HG03457 (cell line): Measurements from ENCODE around the gene SMIM17.

Experiments
- ATAC-seq: cut with Tn5 transposase; IDR thresholded peaks from one replicate; pipeline ENCODE4 v1.9.1; 2021; ENCODE audit warnings: moderate number of reproducible peaks; ENCODE audit not compliant: unreplicated experiment

SMIM17 gene

DNA sequence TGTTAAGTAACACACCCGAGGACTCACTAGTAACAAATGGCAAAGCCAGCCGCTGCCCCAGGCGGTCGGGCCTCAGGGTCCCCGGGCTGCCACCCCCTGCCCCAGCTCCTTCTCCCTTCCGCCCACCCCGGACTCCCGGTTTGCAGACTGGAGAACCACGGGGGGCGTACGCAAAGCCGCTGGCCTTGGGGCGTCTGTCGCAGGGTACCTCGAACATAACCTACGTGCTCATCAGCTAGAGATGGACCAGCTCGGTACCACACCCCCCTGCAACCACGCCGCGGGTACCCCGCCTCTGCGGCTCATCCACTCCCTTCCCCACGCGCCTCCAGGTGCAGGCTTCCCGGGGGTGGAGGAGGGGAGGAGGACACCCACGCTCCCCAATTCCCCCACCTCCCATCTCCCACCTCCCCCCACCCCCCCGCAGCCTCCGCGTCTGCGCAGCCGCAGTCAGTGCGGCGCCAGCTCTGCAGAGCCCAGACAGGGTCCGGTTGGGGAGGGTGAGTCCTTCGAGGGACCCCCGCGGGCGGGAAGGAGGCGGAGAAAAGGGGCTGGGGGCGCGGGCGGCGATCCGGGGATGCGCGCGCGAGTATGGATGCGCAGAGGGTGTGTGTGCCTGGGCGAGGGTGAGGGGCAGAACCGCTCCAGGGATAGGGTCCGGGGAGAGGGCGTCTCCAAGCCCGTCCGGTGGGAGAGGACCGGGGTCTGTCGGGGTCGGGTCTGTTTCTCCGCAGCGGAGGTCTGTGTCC, at the start of gene SMIM17:
Gene SMIM17, plus strand, starts transcription at position 449 of the 749 bp plus-strand sequence. CDS start 2,509 bp downstream, outside the sequence.
- no peak for ATAC-seq

DNA sequence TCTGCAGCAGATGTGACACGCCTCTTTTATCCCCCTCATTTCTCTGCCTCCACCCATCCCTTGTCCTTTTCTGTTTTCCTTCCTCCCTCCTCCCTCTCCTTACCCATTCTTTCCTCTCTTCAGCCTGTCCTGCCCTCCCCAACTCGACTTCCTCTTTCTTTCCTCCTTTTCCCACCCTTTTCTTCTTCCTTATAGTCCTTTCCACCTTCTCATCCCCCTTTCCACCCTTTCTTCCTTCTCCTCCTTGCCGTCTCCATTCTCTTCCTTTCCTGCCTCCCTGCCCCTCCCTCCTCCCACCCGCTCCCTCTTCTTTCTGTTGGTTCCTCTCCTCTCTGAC, 48.5 kb upstream of the SMIM17 start:
- ATAC-seq = no peak

DNA sequence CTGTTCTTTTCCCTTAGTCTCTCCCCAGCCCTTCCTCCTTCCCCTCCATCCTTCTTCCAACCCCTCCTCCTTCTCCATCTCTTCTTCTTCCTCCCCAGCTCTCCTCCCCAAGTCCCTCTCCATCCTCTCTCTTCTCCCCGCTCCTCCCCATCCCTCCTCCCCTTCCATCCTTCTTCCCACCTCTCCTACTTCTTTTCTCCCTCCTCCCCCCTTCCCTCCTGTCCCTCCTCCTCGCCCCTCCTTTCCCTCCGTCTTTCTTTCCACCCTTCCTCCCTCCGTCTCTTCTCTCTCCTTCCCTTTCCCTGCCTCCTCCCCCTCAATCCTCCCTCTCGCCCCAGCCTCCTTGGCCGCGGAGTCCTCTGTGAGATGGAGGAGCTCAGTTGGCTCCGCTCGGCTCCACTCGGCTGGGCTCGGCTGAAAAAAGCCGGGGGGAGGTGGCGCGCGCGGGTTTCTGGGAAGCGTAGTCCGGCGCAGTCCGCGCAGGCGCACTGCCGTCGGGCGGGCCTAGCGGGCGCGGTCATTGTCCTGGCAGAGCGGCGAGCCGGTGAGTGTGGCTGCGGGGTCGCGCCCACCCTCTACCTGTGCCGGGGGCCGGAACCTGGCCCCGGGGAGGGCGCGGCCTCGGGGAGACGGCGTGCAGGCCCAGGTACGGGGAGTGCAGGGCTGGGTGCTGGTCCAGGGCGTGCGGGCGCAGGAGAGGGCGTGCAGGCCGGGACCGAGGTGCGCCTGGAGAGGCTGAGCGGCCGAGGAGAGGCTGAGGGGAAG, 48.0 kb upstream of the SMIM17 start, which contains the start of gene ZNF71:
Gene ZNF71, plus strand, starts transcription at position 520 of the 765 bp plus-strand sequence. CDS start 6,257 bp downstream, outside the sequence.
- peak; percentile 88 for ATAC-seq

DNA sequence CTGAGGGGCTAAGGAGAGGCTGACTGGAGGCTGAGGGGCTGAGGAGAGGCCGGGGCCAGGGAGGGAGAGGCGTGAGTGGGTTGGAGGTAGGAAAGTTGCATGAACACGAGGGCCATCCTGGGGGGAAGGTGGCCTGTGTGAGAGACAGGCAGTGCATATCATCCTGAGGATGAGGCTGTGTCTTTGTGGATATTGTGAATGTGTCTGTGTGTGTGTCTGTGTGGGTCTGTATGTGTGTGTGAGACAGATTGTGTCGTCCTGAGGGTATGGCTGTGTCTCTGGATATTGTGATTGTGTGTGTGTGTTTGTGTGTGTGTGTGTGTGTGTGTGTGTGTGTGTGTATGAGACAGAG, 47.4 kb upstream of the SMIM17 start:
- ATAC-seq = no peak

DNA sequence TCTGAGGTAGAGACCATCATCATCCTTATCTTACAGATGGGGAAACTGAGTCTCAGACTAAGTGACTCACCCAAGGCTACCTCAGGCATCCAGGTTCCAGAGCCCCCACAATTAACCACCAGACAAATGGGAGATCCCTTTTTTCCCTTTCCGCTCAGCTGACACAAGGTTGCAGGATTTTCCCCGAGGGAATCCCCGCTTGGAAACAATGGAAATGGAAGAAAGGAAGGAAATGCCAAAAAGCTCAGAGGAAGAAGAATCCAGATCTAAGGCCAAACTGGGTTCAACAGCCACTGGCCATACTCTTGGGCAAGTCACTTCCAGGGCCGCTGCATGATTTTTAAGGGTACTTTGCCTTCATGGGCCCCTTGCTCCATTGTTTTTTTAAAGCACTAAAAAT, 46.3 kb upstream of the SMIM17 start:
- no peak for ATAC-seq

DNA sequence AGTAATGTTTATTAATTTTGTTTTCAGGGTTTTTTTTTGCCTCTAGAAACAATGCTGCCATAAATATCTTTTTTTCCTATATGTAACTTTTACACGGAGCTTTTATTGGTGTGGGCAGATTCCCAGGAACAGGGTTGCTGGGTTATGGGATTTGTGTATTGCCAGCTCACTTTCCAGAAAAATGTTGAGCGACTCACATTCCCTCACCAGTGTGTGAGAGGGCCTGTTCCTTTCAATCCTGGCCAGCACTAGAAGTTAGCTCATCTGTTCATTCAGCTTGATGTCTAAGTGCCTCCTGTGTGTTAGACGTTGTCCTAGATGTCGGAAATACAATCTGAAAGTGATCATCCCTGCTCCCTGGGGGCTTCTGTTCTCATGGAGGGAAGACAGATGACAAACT, 45.3 kb upstream of the SMIM17 start:
- ATAC-seq = no peak

DNA sequence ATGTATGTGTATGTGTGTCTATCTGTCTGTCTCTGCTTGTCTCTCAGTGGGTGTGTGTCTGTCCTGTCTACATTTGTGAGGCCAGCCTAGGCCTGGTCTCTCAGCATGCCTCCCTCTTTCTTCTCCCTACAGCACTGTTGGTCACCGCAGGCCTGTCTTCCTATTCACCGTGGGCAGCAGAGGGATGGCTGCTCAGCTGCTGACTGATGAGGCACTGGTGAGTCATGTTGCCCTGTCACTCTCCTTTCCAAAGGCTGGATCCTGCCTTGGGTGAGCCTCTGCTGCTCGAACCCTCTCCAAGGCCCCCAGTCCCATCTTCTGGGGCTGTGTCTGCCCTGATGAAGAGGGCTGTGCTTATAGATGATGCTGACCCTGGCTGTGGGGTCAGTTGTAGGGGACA, 41.6 kb upstream of the SMIM17 start:
- no peak for ATAC-seq

DNA sequence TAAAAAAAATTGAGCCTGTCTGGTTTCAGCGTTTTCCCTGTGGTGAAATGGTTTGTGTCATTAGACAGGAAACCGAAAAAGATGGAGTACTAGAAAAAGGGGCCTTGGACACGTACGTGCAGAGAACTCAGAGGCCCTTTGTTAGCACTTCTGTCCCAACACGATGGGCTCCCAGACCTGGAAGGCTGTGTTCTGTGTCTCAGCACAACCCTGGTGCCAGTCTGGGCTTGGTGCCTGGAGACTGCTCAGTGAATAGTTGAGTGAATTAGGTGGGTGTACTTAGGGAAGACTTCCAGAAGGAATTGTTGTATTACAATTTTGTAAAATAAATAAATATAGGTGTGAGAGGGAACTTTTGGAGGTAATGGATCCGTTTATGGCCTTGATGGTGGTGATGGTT, 39.1 kb upstream of the SMIM17 start:
- no peak for ATAC-seq

DNA sequence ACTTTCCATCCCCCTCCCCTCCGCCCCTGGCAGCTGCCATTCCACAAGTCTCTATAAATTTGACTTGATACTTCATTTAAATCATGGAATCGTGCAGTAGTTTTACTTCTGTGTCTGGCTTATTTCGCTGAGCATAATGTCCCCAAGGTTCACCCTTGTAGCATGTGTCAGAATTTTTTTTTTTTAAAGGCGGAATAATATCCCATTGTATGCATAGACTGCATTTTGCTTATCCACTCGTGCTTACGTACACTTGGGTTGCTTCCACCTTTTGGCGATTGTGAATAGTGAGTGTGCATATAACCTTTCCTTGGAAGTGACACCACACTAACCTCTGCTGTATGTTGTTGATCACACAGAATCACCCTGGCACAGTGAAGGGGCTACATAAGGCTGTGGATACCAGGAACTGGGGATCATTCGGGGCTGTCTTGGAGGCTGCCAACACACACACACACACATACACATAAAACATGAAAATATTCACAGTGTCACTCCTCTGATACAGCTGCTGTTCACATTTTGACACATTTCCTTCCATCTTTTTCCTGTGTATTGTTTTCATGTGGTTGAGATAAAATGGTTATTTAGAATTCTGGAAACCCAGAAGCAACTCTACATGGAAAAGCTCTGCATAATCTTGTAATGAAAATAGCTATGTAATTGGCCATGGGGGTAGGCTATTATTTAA, 34.5 kb upstream of the SMIM17 start:
- no peak for ATAC-seq

DNA sequence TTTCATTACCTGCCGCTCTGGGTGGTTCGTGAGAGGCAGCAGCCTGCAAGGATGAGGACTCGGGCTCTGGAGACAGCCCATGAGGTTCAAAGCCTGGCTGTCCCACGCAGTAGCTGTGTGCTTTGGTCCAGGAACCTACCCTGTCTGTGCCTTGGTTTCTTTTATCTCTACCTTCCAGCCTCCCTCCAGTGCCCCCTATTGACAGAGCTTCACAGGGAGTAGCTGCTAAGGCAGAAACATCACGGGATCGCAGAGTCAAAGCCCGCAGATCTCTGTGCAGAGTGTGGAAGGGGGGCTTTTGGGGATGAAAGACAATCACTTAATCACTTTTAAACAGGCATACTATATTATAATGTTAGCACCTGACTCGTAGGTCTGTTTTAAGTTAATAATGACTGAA, 31.7 kb upstream of the SMIM17 start:
- ATAC-seq = no peak

DNA sequence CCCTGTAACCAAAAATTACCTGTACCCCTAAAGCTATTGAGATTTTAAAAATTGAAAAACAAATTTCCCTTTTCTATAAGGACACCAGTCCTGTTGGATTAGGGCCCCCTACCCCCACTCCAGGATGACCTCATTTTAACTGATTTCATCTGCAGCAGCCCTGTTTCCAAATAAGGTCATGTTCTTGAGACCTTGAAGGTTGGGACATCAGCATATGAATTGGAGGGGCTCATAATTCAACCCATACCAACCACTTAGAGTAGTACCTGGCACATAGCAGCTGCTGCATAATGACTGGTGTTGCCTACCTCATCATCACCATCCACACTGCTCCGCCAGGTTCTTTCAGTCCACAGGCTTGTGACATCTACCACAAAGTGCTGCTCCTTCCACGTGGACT, 30.2 kb upstream of the SMIM17 start:
- ATAC-seq = no peak

DNA sequence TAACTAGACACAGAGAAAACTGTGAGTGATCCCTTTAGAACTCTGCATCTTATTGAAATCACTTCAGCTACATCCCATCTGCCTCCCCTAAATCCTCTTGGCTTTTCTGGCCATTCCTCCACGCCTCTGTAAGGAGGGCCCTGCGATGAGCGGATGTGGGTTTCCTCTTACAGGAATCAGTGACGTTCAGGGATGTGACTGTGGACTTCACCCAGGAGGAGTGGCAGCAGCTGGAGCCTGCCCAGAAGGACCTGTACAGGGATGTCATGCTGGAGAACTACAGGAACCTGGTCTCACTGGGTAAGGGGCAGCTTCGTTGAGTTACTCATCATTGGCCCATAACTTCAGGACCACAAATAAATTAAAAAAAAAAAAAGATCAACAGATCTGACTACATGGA, 29.3 kb upstream of the SMIM17 start:
- ATAC-seq = no peak

DNA sequence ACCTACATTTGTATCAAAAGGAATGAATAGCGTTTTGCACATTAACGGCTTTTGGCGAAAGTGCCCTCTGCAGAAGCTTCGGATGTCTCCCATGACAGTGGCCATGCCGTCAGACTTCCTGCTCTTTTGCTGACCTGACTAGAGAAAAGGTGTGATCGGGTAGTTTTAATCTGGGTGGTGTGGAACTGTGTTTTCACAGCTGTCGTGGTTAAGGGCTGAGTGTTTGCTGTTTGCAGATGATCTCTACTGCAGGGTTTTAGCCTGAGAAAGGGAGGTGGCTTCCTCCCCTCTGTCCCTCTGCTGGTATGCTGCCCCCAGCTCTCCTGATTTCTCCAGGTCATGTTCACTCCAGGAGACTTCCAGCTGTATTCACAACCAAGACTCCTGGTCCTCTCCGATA, 25.4 kb upstream of the SMIM17 start:
- no peak for ATAC-seq

DNA sequence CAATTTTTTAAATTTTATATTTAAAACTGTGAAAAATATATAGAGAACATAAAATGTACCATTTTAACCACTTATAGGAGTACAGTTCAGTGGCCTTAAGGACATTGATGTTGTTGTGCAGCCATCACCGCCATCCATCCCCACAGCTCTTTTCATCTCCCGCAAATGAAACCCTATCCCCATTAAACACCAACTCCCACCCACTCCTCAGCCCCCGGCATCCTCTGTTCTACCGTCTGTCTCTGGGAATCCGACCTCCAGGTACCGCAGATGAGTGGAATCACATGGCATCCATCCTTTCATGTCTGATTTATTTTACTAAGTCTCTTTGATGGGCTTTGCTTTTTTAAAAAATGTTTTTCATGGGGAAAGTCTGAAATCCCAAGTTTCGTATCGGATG, 23.8 kb upstream of the SMIM17 start:
- no peak for ATAC-seq

DNA sequence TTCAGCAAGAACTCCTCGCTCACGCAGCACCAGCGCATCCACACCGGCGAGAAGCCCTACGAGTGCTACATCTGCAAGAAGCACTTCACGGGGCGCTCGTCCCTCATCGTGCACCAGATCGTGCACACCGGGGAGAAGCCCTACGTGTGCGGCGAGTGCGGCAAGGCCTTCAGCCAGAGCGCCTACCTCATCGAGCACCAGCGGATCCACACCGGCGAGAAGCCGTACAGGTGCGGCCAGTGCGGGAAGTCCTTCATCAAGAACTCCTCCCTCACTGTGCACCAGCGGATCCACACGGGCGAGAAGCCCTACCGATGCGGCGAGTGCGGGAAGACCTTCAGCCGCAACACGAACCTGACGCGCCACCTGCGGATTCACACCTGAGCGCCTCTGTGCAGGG, 20.6 kb upstream of the SMIM17 start:
- no peak for ATAC-seq

DNA sequence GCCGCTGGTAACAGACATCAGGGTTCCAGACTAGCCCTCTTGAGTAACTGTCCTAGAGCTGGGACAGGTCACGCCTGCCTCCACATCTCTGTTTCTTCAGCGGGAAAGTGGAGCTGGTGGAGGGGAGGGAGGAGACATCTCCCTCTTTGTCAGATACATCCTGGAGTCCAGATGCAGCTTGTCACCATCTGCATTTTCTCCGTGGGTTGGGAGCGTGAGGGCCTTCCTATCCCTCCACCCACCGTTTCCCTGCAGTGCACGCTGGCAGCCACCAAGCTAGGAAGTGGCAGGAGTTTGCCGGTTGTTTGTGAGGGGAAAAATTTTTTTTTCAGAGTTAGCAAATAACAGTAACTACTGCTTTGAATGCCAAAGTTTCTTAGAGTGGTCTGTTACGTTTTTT, 20.0 kb upstream of the SMIM17 start:
- no peak for ATAC-seq

DNA sequence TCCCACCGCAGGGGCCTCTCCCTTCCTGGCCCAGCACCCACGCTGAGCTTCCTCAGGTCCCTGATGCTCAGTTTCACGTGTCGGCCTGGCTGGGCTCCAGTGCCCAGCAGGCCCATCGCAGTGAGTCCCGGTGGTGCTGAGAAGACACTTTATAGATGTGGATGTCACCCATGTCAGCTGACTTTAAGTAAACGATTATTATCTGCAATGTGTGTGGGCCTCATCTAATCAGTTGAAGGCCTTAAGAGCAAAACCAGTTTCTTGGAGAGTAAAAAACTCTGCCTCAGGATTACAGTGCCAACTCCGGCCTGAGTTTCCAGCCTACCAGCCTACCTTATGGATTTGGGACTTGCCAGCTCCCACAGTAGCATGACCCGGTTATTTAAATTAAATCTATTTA, 17.3 kb upstream of the SMIM17 start:
- ATAC-seq = no peak

DNA sequence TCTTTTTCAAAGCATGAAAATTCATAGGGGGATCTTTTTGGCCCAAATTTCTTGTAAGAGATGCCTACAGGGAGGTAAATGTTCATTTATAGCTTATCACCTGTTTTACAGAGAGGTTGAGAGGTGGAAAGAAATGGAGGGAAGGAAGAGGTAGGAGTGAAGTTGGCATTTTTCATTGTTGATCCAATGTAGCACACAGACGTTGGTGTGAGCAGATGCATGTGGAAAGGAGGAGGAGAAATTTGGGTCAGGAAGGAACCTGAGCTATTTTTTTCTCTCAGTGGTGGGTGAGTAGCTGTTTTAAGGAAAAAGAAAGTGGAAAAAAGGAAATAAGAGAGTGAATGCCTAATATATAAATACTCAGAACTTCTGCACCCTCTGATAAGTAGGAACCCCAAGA, 9.9 kb upstream of the SMIM17 start:
- no peak for ATAC-seq

DNA sequence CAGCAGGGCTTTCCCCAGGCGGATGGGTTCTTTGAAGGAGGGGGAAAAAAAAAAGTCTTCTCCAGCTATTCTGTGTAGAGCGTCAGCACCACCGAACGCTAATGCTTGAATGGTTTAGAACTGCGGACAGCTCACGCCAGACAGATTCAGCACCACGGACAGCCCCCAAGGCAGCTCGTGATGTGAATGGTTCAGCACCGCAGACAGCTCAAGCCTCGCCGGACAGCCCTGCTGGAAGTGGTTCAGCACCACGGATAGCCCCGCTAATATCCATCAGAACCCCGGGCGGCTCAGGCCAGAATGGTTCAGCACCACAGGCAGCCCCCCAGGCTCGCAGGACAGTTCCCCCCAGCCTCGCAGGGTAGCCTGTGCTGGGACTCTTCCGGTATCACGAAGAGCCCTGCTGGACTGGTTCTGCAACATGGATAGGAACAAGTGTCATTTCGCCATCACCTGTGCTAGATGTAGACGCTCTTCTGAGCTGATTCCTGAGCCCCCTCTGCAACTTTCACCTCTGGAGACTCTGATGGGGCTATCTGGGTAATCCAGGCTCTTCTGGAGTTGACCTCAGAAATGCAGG, 4.9 kb upstream of the SMIM17 start:
- ATAC-seq = no peak

DNA sequence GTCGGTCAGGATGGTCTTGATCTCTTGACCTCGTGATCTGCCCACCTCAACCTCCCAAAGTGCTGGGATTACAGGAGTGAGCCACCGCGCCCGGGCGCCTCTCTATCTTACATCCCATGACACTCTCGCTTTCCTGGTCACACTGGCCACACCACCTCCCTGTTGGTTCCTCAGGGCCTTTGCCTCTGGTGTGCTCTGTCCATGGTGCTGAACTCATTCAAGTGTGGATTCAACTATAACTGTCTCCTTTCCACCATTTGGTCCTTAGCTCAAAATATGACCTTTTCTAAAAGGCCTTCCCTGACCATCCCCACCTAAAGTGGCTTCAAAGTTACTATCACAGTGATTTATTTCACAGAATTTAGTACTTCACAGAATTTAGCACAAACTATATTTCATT, 3.7 kb upstream of the SMIM17 start:
- no peak for ATAC-seq

DNA sequence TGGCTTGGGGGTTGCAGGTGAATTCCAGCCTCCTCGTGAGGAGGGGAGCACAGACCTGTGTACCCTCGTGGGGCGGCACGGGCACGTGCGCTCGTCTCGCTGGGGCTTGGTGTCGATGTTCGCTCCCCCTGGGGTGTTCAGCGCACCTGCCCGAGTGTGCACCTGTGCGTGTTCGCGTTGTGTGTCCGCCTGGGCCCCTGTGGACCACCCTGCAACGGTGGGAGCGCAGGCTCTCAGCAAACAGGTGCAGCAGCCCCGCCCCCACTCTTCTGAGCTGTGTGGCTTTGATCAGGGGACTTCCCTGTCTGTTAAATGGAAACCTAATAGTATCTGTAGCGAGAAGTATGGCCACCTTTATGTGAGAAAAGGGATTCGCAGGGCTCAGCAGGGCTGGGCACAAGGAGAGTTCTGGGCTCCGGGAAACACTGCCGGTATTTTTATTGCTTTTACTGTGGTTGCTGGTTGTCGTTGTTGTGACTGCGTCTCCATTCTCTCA, 549 bp downstream of the SMIM17 start:
- no peak for ATAC-seq
